DND-41 (cell line): ENCODE results near the gene CEACAM4.

ENCODE experiments used
- CTCF ChIP-seq: IDR thresholded peaks from 2 replicates; pipeline ENCODE4 v1.5.1; 2012; ENCODE audit warnings: borderline replicate concordance, low read length, moderate library complexity, mild to moderate bottlenecking; ENCODE audit not compliant: poor library complexity, severe bottlenecking; ENCODE audit errors: extremely low read depth
- EZH2 ChIP-seq: IDR thresholded peaks from 3 replicates; pipeline ENCODE4 v1.6.1; 2012; ENCODE audit warnings: borderline replicate concordance, low read depth, mild to moderate bottlenecking, moderate library complexity, low read length, inconsistent platforms; ENCODE audit not compliant: severe bottlenecking

GRCh38 chr19:41604831-41605230 is 22.0 kb downstream of the CEACAM4 start:
- TF ChIP-seq CTCF (no peak), EZH2 (no peak)
